Embryonic facial prominence (tissue), 1 donor: ENCODE measurements around the gene LAMC2.

Source experiments
- DNase-seq: peaks from one replicate; pipeline ENCODE4 v3.0.0-alpha.2; 2016; ENCODE audit errors: extremely low spot score

Gene LAMC2

GRCh38 chr1:183214021-183214970, 28.2 kb downstream of the LAMC2 start:
- no peak for DNase-seq

DNA sequence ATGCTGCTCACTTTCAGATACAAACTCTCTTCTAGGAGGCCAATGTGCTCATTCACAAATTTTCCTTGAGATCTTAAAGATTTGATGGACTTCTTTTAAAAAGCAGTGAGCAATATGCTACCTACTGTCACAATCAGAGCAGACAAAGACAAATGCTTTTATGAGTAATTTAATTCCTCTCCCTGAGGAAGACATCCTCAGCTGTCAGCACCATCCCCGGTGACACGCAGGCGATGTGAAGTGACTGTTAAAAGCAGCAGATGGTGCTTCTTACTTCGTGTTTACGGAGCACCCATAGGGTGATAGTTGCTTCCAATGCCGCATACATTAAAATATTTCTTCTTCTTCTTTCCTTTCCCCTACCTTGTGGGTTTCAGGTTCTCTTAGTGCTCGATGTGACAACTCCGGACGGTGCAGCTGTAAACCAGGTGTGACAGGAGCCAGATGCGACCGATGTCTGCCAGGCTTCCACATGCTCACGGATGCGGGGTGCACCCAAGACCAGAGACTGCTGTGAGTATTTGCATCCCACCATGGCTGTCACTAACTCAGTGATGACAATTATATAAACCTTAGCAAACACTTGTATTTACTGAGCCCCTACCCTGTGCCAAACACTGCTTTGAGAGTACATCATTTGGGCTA, 29.1 kb downstream of the LAMC2 start:
- no peak for DNase-seq

DNA sequence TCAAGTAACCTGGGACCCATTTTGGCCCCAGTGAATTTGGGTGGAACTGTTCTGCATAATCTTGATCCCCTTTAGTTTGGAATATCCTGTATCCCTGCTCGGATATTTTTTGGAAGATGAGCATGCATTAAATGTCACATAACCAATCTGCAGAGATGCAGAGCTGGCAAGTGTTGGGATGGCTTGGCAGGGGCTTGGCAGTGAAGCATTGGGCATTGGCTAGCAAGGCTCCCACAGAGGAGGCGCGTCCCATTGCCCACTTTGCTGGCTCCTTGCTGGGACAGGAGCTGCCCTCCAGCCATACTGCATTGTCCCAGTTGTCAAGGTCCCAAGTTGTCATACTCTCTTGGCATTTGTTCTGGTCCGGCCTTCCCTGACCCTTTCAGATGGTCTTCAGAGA, 29.9 kb downstream of the LAMC2 start:
- DNase-seq, result no peak

DNA sequence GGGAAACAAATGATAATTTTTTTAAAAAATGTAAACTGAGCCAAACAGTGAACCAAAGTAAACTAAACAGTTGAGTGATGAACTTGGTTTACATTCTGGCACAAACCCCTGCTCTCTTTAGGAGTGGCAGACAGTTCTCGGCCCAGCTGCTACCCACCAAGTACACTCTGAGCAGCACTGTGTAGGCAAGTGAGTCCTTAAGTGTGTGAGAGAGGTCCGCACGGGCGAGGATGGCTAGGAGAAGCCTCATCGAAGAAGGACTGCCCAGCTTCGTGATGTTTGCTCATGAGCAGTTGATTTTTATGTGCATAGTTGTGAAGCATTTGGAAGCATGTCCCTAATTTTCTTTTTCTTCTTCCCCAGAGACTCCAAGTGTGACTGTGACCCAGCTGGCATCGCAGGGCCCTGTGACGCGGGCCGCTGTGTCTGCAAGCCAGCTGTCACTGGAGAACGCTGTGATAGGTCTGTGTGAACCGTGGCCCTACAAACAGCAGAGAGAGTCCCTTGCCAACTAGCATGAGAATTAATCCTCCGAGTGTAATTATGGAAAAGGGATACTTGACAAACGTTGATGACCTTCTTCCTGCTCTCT, 32.1 kb downstream of the LAMC2 start:
- no peak for DNase-seq

GRCh38 chr1:183218971-183219615, 33.0 kb downstream of the LAMC2 start:
- no peak for DNase-seq

DNA sequence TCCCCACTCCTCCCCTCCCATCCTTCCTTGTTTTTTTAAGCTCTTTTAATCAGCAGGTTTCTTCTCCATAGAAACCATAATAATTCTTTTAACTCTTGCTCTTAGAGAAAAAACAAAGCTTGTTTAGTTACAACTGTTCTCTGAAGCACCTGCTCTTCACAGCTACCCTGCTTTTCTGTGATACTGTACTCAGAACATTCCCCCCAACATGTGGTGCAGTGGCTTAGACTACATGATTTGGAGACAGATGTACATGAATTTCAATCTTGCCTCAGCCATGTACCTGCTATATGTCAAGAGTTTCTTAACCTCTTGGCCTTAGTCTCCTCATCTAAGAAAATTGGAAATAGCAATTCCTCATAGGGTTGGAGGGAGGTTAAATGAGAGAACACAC, 33.5 kb downstream of the LAMC2 start:
- no peak for DNase-seq

- no peak for DNase-seq
Measured at GRCh38 chr1:183222909-183223308, 36.8 kb downstream of the LAMC2 start.

DNA sequence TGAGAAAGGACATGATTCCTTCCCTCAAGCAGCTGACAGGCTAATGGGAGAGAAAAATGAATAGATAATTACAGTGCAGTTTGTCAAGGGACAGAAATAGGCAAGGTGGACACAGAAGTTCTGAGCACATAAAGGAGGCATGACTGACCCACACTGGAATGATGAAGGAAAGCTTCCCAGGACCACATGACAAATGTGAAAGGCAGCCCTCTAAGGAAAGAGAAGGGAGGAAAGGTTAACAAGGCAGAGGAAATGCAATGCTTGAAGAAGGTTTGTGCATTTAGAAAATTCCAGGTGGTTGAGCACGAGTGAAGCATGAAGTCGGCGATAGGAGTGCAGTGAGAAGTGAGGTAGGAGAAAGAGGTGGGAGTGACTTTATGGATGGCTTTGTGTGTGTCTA, 37.4 kb downstream of the LAMC2 start:
- no peak for DNase-seq

DNA sequence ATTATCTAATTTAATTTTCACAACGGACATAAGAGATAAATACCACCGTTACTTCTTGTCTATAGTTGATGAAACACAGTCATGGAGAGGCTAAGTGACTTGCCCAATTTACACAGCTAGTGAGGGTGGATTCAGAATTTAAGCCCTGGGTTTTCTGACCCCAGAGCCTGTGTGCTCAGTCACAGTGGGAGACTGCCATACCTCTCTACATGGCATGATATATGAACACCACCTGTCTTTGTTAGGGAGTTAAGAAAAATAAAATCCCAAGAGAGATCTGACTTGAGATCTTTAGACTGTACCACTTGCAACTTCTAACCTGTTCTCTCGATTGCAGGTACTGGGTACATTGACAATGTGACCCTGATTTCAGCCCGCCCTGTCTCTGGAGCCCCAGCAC, 40.3 kb downstream of the LAMC2 start:
- no peak for DNase-seq

GRCh38 chr1:183226963-183227362, 40.9 kb downstream of the LAMC2 start:
- DNase-seq, result no peak

DNA sequence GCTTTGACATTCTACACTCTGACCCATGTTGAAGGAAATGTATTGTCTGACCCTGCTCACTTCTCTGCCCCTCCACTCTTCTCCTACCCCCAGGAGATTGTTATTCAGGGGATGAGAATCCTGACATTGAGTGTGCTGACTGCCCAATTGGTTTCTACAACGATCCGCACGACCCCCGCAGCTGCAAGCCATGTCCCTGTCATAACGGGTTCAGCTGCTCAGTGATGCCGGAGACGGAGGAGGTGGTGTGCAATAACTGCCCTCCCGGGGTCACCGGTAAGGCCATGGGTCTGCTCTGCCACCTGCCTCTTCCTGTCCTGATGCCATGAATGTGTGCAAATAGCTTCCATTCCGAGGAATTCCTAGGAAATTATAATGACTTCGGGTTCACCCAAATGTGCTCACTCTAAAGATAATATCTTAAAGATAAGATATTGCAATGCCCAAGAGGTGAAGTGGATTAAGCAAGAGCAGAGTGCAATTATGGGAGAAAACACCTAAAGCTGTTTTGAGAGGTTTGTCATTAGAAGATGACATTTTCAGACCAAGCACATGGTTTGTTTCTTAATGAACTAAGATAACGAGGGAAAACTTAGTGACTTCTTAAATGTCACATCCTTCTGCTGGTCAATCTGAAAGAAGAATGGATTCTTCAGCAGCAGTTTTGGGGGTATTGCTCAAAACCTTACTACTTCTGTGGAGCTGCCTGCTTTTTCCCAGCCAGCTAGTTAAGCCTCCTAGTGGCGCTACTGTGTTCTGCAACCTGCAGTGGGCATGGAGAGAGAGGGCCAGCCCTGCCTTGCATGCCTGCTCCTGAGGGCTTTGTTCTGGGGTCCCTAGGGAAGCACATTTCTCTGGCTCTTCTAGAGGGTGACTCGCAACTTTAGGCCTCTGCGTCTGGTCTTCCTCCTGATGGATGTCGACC, 41.6 kb downstream of the LAMC2 start:
- DNase-seq, result no peak

- no peak for DNase-seq
Measured at GRCh38 chr1:183228347-183229220, 42.5 kb downstream of the LAMC2 start.

GRCh38 chr1:183230413-183230812, 44.3 kb downstream of the LAMC2 start:
- DNase-seq, result no peak

GRCh38 chr1:183231545-183231944, 45.5 kb downstream of the LAMC2 start:
- no peak for DNase-seq

DNA sequence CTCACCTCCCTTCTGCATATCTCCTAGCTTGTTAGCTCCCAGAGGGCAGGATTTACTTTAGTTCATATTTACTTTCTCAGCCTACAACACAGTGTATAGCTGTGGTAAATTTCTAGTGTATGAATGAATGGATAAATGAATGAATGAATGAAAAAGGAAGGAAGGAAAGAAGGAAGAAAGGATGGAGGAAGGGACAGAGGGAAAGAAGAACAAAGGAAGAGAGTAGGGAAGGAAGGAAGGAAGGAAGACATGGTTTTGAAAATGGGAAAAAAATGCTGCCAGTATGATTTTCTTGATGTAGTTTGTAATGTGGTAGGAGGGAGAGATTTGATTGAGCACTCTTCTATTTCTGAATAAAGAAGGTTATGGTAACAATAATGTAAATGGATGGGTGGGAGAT, 47.0 kb downstream of the LAMC2 start:
- DNase-seq, result no peak

DNA sequence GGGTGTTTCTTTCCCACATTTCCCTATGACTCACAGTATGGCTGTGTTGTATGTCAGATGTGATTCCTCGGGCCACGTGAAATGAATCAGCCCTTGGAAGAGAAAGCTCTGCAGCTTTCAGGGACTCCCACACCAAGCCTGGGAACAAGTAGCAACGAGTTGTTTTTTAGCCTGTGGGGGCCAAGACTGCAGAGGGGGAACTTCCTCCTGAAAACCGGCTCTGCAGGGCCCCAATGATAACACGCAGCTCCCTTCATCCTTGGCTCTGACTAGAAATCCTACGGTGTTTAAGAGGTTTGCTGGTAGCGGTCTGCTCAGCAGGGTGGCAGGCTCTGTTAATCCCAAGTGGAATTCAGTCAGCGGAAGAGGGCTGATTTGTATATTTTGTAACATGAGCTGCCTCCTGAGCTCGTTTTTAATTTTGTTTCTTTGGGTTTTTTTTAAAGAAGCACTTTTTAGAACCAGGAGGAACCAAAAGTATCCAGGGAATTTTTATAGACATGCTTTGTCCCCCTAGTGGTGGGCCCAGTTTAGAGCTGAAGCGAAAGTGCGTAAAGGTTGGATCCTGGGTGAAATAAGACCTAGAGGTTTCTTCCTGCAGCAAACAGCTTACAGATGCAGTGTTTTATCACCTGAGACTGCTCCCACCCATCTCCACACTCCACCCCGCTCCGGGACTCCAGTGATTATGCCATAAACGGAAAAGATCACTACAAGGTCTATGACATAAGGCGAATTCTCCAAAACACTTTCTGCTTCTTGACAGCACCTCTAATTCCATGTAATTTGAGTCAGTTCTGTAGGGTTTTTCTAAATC, 48.8 kb downstream of the LAMC2 start:
- DNase-seq, result peak; percentile 72

- no peak for DNase-seq
Measured at GRCh38 chr1:183235503-183235902, 49.4 kb downstream of the LAMC2 start.

- no peak for DNase-seq
Measured at GRCh38 chr1:183236158-183236725, 50.2 kb downstream of the LAMC2 start.

GRCh38 chr1:183237046-183237445, 51.0 kb downstream of the LAMC2 start:
- DNase-seq, result no peak
